Measurements from ENCODE around the gene SRRT. TPM values are rescaled to one million over a fixed set of nuclear protein-coding genes. Genes with fewer than 3 reads are reported as not detected.
A peak's percentile ranks its signal among the peaks of the same experiment; 100 is the strongest.

SRRT gene
- total RNA-seq, 1 donor from 2014 or later = 302 TPM

DNA sequence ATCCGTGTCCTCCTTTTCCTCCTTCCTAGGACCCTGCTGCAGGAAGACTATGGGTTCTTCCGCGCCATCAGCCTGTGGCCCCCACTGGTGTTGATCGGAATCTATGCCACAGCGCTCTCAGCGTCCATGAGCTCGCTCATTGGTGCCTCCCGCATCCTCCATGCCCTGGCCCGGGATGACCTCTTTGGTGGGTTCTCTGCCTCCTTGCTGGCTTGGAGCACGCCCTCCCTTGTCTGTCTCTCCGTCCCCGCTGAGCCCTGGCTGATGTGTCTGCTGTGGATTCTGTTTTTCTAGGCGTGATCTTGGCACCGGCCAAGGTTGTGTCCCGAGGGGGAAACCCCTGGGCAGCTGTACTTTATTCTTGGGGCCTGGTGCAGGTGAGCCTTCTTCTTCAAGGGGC, 15.0 kb upstream of the SRRT start:
- no peak overlapping the region for H3K27ac Mint-ChIP-seq
- peaks cover 16% of the 10 kb centered on the region for H3K36me3 Mint-ChIP-seq (ENCODE audit: insufficient read depth)
- H3K9me3 Mint-ChIP-seq (ENCODE audit: low read depth) = no peaks in the 10 kb centered on the region
- H3K27me3 Mint-ChIP-seq = no peaks in the 10 kb centered on the region
- TF ChIP-seq, protein P1, sequence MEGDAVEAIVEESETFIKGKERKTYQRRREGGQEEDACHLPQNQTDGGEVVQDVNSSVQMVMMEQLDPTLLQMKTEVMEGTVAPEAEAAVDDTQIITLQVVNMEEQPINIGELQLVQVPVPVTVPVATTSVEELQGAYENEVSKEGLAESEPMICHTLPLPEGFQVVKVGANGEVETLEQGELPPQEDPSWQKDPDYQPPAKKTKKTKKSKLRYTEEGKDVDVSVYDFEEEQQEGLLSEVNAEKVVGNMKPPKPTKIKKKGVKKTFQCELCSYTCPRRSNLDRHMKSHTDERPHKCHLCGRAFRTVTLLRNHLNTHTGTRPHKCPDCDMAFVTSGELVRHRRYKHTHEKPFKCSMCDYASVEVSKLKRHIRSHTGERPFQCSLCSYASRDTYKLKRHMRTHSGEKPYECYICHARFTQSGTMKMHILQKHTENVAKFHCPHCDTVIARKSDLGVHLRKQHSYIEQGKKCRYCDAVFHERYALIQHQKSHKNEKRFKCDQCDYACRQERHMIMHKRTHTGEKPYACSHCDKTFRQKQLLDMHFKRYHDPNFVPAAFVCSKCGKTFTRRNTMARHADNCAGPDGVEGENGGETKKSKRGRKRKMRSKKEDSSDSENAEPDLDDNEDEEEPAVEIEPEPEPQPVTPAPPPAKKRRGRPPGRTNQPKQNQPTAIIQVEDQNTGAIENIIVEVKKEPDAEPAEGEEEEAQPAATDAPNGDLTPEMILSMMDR (IDR thresholded peaks at IDR 0.05; ENCODE audit: unreplicated experiment) = no peak
- no peaks in the 10 kb centered on the region for H3K4me1 Mint-ChIP-seq (ENCODE audit: low read depth)
- no peak for DNase-seq (ENCODE audit: low spot score, unreplicated experiment)
- no peak overlapping the region for H3K4me3 Mint-ChIP-seq (ENCODE audit: low read depth)

GRCh38 chr7:100860702-100861615, 13.9 kb upstream of the SRRT start:
- no peaks in the 10 kb centered on the region for H3K9me3 Mint-ChIP-seq (ENCODE audit: low read depth)
- H3K27ac Mint-ChIP-seq = no peak overlapping the region
- no peaks in the 10 kb centered on the region for H3K4me1 Mint-ChIP-seq (ENCODE audit: low read depth)
- H3K27me3 Mint-ChIP-seq = no peaks in the 10 kb centered on the region
- peaks cover 14% of the 10 kb centered on the region for H3K36me3 Mint-ChIP-seq (ENCODE audit: insufficient read depth)
- TF ChIP-seq, protein P1 (IDR thresholded peaks at IDR 0.05; ENCODE audit: unreplicated experiment) = no peak
- H3K4me3 Mint-ChIP-seq (ENCODE audit: low read depth) = no peak overlapping the region
- DNase-seq (ENCODE audit: low spot score, unreplicated experiment) = no peak

GRCh38 chr7:100861616-100861985, 13.3 kb upstream of the SRRT start:
- H3K4me3 Mint-ChIP-seq (ENCODE audit: low read depth) = no peak overlapping the region
- H3K27me3 Mint-ChIP-seq = no peaks in the 10 kb centered on the region
- peaks cover 14% of the 10 kb centered on the region for H3K36me3 Mint-ChIP-seq (ENCODE audit: insufficient read depth)
- no peaks in the 10 kb centered on the region for H3K4me1 Mint-ChIP-seq (ENCODE audit: low read depth)
- TF ChIP-seq, protein P1 (IDR thresholded peaks at IDR 0.05; ENCODE audit: unreplicated experiment) = no peak
- no peak overlapping the region for H3K27ac Mint-ChIP-seq
- H3K9me3 Mint-ChIP-seq (ENCODE audit: low read depth) = no peaks in the 10 kb centered on the region
- DNase-seq (ENCODE audit: low spot score, unreplicated experiment) = no peak

- H3K27ac Mint-ChIP-seq = no peak overlapping the region
- DNase-seq (ENCODE audit: low spot score, unreplicated experiment) = no peak
- no peaks in the 10 kb centered on the region for H3K27me3 Mint-ChIP-seq
- H3K4me3 Mint-ChIP-seq (ENCODE audit: low read depth) = no peak overlapping the region
- H3K9me3 Mint-ChIP-seq (ENCODE audit: low read depth) = no peaks in the 10 kb centered on the region
- peaks cover 14% of the 10 kb centered on the region for H3K36me3 Mint-ChIP-seq (ENCODE audit: insufficient read depth)
- H3K4me1 Mint-ChIP-seq (ENCODE audit: low read depth) = peaks cover 7% of the 10 kb centered on the region
- TF ChIP-seq, protein P1 (IDR thresholded peaks at IDR 0.05; ENCODE audit: unreplicated experiment) = no peak
Measured at GRCh38 chr7:100863406-100863950, 11.4 kb upstream of the SRRT start.

GRCh38 chr7:100864263-100864845, 10.5 kb upstream of the SRRT start:
- Mint-ChIP-seq H3K4me3 (ENCODE audit: low read depth) (no peak overlapping the region), H3K9me3 (ENCODE audit: low read depth) (no peaks in the 10 kb centered on the region), H3K27ac (peak overlapping the region; percentile 45), H3K27me3 (no peaks in the 10 kb centered on the region), H3K36me3 (ENCODE audit: insufficient read depth) (peaks cover 14% of the 10 kb centered on the region), H3K4me1 (ENCODE audit: low read depth) (peaks cover 7% of the 10 kb centered on the region)
- no peak for DNase-seq (ENCODE audit: low spot score, unreplicated experiment)
- TF ChIP-seq, protein P1 (IDR thresholded peaks at IDR 0.05; ENCODE audit: unreplicated experiment) = no peak

Data from progenitor cell of endocrine pancreas (in vitro differentiated cells).